Ishikawa (cell line): ENCODE results near the gene ATP6V1C2.

ENCODE experiments used
- CEBPB ChIP-seq: IDR thresholded peaks from 2 replicates; pipeline ENCODE4 v1.6.1; 2012
- CREB1 ChIP-seq: IDR thresholded peaks from 2 replicates; pipeline ENCODE4 v1.6.1; 2012; ENCODE audit warnings: low read depth
- EGR1 ChIP-seq: IDR thresholded peaks from 2 replicates; pipeline ENCODE4 v1.6.1; 2012
- EP300 ChIP-seq: IDR thresholded peaks from 2 replicates; pipeline ENCODE4 v1.6.1; 2012; ENCODE audit warnings: borderline replicate concordance
- FOXM1 ChIP-seq: IDR thresholded peaks from 2 replicates; pipeline ENCODE4 v1.6.1; 2012; ENCODE audit warnings: low read depth, borderline replicate concordance
- MAX ChIP-seq: IDR thresholded peaks from 2 replicates; pipeline ENCODE4 v1.6.1; 2012
- NFIC ChIP-seq: IDR thresholded peaks from 2 replicates; pipeline ENCODE4 v1.6.1; 2012
- RAD21 ChIP-seq: IDR thresholded peaks from 2 replicates; pipeline ENCODE4 v1.6.1; 2012; ENCODE audit warnings: low read depth
- REST ChIP-seq: IDR thresholded peaks from 2 replicates; pipeline ENCODE4 v1.6.1; 2012; ENCODE audit warnings: low read depth, mild to moderate bottlenecking
- TAF1 ChIP-seq: IDR thresholded peaks from 2 replicates; pipeline ENCODE4 v1.6.1; 2012; ENCODE audit warnings: low read depth, mild to moderate bottlenecking
- TCF12 ChIP-seq: IDR thresholded peaks from 2 replicates; pipeline ENCODE4 v1.6.1; 2012; ENCODE audit warnings: low read depth
- TEAD4 ChIP-seq: IDR thresholded peaks from 2 replicates; pipeline ENCODE4 v1.6.1; 2012
- USF1 ChIP-seq: IDR thresholded peaks from 2 replicates; pipeline ENCODE4 v1.6.1; 2012
- YY1 ChIP-seq: IDR thresholded peaks from 2 replicates; pipeline ENCODE4 v1.6.1; 2012; ENCODE audit warnings: low read depth
- ZBTB7A ChIP-seq: IDR thresholded peaks from 2 replicates; pipeline ENCODE4 v1.6.1; 2012; ENCODE audit warnings: low read depth

The ATP6V1C2 gene

GRCh38 chr2:10820562-10820961 is 99.1 kb downstream of the ATP6V1C2 start:
- TF ChIP-seq REST (no peak), EP300 (no peak), ZBTB7A (no peak), RAD21 (no peak)

- TF ChIP-seq MAX: no peak
- TF ChIP-seq USF1: no peak
- no peak for TF ChIP-seq ZBTB7A
- no peak for TF ChIP-seq FOXM1
These were observed 99.7 kb downstream of the ATP6V1C2 start for GRCh38 chr2:10820978-10821695.

GRCh38 chr2:10824191-10824590 is 102.8 kb downstream of the ATP6V1C2 start:
- no peak for TF ChIP-seq NFIC
- no peak for TF ChIP-seq FOXM1
- TF ChIP-seq REST: no peak
- no peak for TF ChIP-seq CEBPB
- TF ChIP-seq TEAD4: no peak
- no peak for TF ChIP-seq CREB1
- TF ChIP-seq YY1: no peak
- no peak for TF ChIP-seq EP300
- TF ChIP-seq ZBTB7A: no peak
- TF ChIP-seq TCF12: no peak
- no peak for TF ChIP-seq RAD21
- TF ChIP-seq EGR1: no peak
- TF ChIP-seq USF1: no peak
- no peak for TF ChIP-seq MAX
- no peak for TF ChIP-seq TAF1

GRCh38 chr2:10826026-10826425 is 104.6 kb downstream of the ATP6V1C2 start:
- TF ChIP-seq YY1 (no peak), ZBTB7A (no peak), USF1 (no peak), TAF1 (no peak), NFIC (no peak), CEBPB (no peak), EGR1 (no peak), TEAD4 (no peak)

GRCh38 chr2:10826625-10827024 is 105.2 kb downstream of the ATP6V1C2 start:
- TF ChIP-seq YY1: no peak
- TF ChIP-seq MAX: no peak
- TF ChIP-seq ZBTB7A: no peak
- no peak for TF ChIP-seq USF1
- no peak for TF ChIP-seq EP300
- no peak for TF ChIP-seq CEBPB
- no peak for TF ChIP-seq TCF12
- TF ChIP-seq EGR1: no peak
- TF ChIP-seq REST: no peak
- TF ChIP-seq CREB1: no peak
- TF ChIP-seq FOXM1: no peak
- no peak for TF ChIP-seq RAD21
- TF ChIP-seq TAF1: no peak
- TF ChIP-seq TEAD4: no peak
- TF ChIP-seq NFIC: no peak
